ENCODE data around the gene TRIB2. TPM values are rescaled to one million over a fixed set of nuclear protein-coding genes. Genes with fewer than 3 reads are reported as not detected.

TRIB2 gene
- total and polyA plus RNA-seq, 2 of the 13 experiments (the other 11 are each of a cell fraction or from before 2014, with no cell fraction given) = 1.1 to 2.3 TPM

GRCh38 chr2:12675801-12676200, 40.9 kb upstream of the TRIB2 start:
- Histone ChIP-seq H3K79me2 (ENCODE audit: insufficient read depth, low read length) (no peaks in the 10 kb centered on the region), H3K9me3 (ENCODE audit: low read length) (peaks cover 11% of the 10 kb centered on the region), H3K4me3 (replicated peaks in 1 of 3; ENCODE audit: insufficient read depth in 1 of 3, low read depth in 2 of 3, low read length in 3 of 3) (no peak overlapping the region), H3K36me3 (replicated peaks in 1 of 2; ENCODE audit: control insufficient read depth in 1 of 2, insufficient read depth in 2 of 2, low read length in 2 of 2) (no peaks in the 10 kb centered on the region), H3K4me2 (ENCODE audit: low read depth, low read length) (no peak overlapping the region), H3K27me3 (ENCODE audit: control insufficient read depth in 1 of 2, insufficient read depth in 2 of 2, low read length in 2 of 2) (no peaks in the 10 kb centered on the region), H3K4me1 (ENCODE audit: insufficient read depth, low read length) (no peaks in the 10 kb centered on the region), H3K9ac (ENCODE audit: insufficient read depth, low read depth, low read length) (no peak overlapping the region), H3K27ac (ENCODE audit: extremely low read length, insufficient read depth, low read length) (no peak overlapping the region), H2AFZ (ENCODE audit: low read length) (no peak overlapping the region), H4K20me1 (ENCODE audit: insufficient read depth, low read length) (no peaks in the 10 kb centered on the region)
- BruUV-seq (replicated peaks) = no TSS peak
- POLR2A ChIA-PET = no interaction called here
- in situ Hi-C loops (cut with HindIII; ENCODE audit: extremely low pct_ligation_motif_present, low pct_unique_long_range_greater_than_20kb) (no loop called here), intact Hi-C loops (cut with micrococcal nuclease; ENCODE audit: unreplicated experiment) (no loop called here)
- CTCF ChIA-PET (ENCODE audit: low intra/inter-chr PET ratio, low total read pairs) = no interaction called here
- 21% methylated on average over 5 of the region's 5 CpGs for WGBS (ENCODE audit: low lambda C conversion rate)
- no peak for DNase-seq (ENCODE audit: low spot score)
- TF ChIP-seq ZNF558 (CRISPR knock-in tag; IDR thresholded peaks at IDR 0.05; ENCODE audit: borderline replicate concordance) = no peak
- no peak for TF ChIP-seq ZNF770 (CRISPR knock-in tag; IDR thresholded peaks at IDR 0.05)
- TF ChIP-seq ZFP37 (CRISPR knock-in tag; IDR thresholded peaks at IDR 0.05; ENCODE audit: borderline replicate concordance) = no peak
- TF ChIP-seq ATAD3A (CRISPR knock-in tag; IDR thresholded peaks at IDR 0.05) = no peak
- no peak for TF ChIP-seq ZFP90 (CRISPR knock-in tag; IDR thresholded peaks at IDR 0.05; ENCODE audit: borderline replicate concordance)
- TF ChIP-seq YEATS4 (CRISPR knock-in tag; IDR thresholded peaks at IDR 0.05; ENCODE audit: borderline replicate concordance) = no peak
- no peak for TF ChIP-seq ZNF274 (CRISPR knock-in tag; IDR thresholded peaks at IDR 0.05)
- no peak for TF ChIP-seq ZBTB34 (CRISPR knock-in tag; IDR thresholded peaks at IDR 0.05)
- TF ChIP-seq THRA (CRISPR knock-in tag; IDR thresholded peaks at IDR 0.05; ENCODE audit: borderline replicate concordance) = no peak
- FAIRE-seq = no peak
- no peak for ATAC-seq
